Liver (tissue), 3 donors: ENCODE results near the gene CDC7.

ENCODE experiments used
- HNF4A ChIP-seq, 2 donors: conservative IDR thresholded peaks; 2 replicates each; pipeline ENCODE4 v1.6.1; 2016; ENCODE audit warnings: antibody characterized with exemption in 2 of 2, mild to moderate bottlenecking in 2 of 2
- HNF4G ChIP-seq: IDR thresholded peaks from 2 replicates; pipeline ENCODE4 v1.6.1; 2016; ENCODE audit warnings: antibody characterized with exemption
- SP1 ChIP-seq: IDR thresholded peaks from 2 replicates; pipeline ENCODE4 v1.6.1; 2018; ENCODE audit warnings: antibody characterized with exemption, mild to moderate bottlenecking
- ZBTB33 ChIP-seq: IDR thresholded peaks from 2 replicates; pipeline ENCODE4 v1.6.1; 2016; ENCODE audit warnings: antibody characterized with exemption
- TF ChIP-seq, protein P1 (sequence below): fragments of 150-350 bp; IDR thresholded peaks from 2 replicates; pipeline ENCODE4 v1.5.1; 2017; ENCODE audit warnings: improper control_type of control experiment, low read depth, low read length; ENCODE audit not compliant: missing input control
- donor health status: healthy.
- donor health status: healthy.

- no peak for TF ChIP-seq HNF4A (conservative IDR thresholded peaks at IDR 0.05)
- TF ChIP-seq, protein P1, sequence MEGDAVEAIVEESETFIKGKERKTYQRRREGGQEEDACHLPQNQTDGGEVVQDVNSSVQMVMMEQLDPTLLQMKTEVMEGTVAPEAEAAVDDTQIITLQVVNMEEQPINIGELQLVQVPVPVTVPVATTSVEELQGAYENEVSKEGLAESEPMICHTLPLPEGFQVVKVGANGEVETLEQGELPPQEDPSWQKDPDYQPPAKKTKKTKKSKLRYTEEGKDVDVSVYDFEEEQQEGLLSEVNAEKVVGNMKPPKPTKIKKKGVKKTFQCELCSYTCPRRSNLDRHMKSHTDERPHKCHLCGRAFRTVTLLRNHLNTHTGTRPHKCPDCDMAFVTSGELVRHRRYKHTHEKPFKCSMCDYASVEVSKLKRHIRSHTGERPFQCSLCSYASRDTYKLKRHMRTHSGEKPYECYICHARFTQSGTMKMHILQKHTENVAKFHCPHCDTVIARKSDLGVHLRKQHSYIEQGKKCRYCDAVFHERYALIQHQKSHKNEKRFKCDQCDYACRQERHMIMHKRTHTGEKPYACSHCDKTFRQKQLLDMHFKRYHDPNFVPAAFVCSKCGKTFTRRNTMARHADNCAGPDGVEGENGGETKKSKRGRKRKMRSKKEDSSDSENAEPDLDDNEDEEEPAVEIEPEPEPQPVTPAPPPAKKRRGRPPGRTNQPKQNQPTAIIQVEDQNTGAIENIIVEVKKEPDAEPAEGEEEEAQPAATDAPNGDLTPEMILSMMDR = no peak
- no peak for TF ChIP-seq ZBTB33
- TF ChIP-seq HNF4G = no peak
- no peak for TF ChIP-seq SP1
These were observed 45.1 kb downstream of the CDC7 start for GRCh38 chr1:91545506-91546300.
